Breast epithelium (tissue), 3 donors: ENCODE results near the gene OCRL.

ENCODE experiments used
- POLR2A ChIP-seq: fragments of 450-650 bp; IDR thresholded peaks from one replicate; pipeline ENCODE4 v1.6.1; 2016; ENCODE audit warnings: antibody characterized with exemption, mild to moderate bottlenecking, moderate library complexity
- POLR2AphosphoS5 ChIP-seq, 3 donors: sonication (generic); formaldehyde crosslinking; IDR thresholded peaks; one replicate each; pipeline ENCODE4 v1.6.1; 2017; ENCODE audit warnings: antibody characterized with exemption in 3 of 3
- TF ChIP-seq, protein P1 (sequence below), 3 donors: fragments of 450-650 bp; IDR thresholded peaks; one replicate each; pipeline ENCODE4 v1.5.1; 2016 to 2017; ENCODE audit warnings: antibody characterized with exemption in 3 of 3, mild to moderate bottlenecking in 3 of 3, moderate library complexity in 3 of 3

DNA sequence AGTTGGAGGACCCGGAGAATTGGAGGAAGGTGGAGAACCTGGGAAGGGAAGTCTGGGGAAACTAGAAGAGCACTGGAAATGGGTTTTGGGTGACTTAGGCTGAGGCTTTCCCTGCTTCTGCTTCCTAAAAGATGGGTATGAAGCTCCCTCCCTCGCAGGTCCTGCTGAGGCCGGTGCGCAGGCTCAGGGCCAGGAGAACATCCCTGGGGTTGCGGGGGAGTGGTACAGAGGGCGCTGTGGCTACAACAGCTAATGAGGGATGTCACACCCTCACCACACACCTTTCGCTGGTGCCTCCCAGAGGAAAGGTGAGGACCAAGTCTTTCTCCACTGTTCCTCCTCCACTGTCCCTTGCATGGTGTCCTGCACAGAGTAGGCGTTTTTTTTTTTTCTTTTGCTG lies 98.9 kb downstream of the OCRL start:
- TF ChIP-seq POLR2A (no peak), POLR2AphosphoS5 (IDR thresholded peaks at IDR 0.05) (no peak)
- TF ChIP-seq, protein P1, sequence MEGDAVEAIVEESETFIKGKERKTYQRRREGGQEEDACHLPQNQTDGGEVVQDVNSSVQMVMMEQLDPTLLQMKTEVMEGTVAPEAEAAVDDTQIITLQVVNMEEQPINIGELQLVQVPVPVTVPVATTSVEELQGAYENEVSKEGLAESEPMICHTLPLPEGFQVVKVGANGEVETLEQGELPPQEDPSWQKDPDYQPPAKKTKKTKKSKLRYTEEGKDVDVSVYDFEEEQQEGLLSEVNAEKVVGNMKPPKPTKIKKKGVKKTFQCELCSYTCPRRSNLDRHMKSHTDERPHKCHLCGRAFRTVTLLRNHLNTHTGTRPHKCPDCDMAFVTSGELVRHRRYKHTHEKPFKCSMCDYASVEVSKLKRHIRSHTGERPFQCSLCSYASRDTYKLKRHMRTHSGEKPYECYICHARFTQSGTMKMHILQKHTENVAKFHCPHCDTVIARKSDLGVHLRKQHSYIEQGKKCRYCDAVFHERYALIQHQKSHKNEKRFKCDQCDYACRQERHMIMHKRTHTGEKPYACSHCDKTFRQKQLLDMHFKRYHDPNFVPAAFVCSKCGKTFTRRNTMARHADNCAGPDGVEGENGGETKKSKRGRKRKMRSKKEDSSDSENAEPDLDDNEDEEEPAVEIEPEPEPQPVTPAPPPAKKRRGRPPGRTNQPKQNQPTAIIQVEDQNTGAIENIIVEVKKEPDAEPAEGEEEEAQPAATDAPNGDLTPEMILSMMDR (IDR thresholded peaks at IDR 0.05), result no peak
